K562 (cell line): ENCODE data around the gene ATAD5. TPM values are rescaled to one million over a fixed set of nuclear protein-coding genes. Genes with fewer than 3 reads are reported as not detected.

Source experiments
- ATAC-seq: fragments of 200-7000 bp; cut with Tn5 transposase; 3 replicates; pipeline ENCODE4 v1.9.1; 2020; ENCODE audit warnings: moderate library complexity
- BruUV-seq: library from RNA; stranded (reverse); fragments of 400-500 nt; replicated peaks from 2 replicates; lab custom pipeline; 2021; lab: Mats Ljungman, UMichigan
- CTCF ChIA-PET: fragments of 300-600 bp; formaldehyde crosslinking; extraction: SDS; loops from one replicate; lab custom pipeline; 2021; ENCODE audit warnings: low intra/inter-chr PET ratio; lab: Yijun Ruan, JAX
- POLR2A ChIA-PET: fragments of 300-600, 350-650 bp; sonication (Branson Sonifier 250); formaldehyde crosslinking; extraction: SDS; loops from one replicate; lab custom pipeline; 2021; ENCODE audit warnings: antibody characterized with exemption, inconsistent platforms; lab: Yijun Ruan, JAX
- DNase-seq, 4 experiments: peaks; one replicate each; pipeline versions ENCODE4 v3.0.0 to v3.0.0-alpha.2; 2011 to 2018; ENCODE audit warnings: low spot score in 3 of 4, mixed read lengths in 3 of 4; ENCODE audit errors: extremely low read depth in 1 of 4
- FAIRE-seq: peaks from 2 replicates; lab custom pipeline; 2011; peaks lifted over from hg19 to GRCh38; lab: Jason Lieb, UNC
- H2AFZ ChIP-seq: 2 replicates; pipeline ENCODE4 v1.6.0; 2011; ENCODE audit warnings: low read depth, low read length, control low read depth, inconsistent platforms
- H3K27ac ChIP-seq: fragments of 200-600 bp; 3 replicates; pipeline ENCODE4 v1.8.0; 2011; ENCODE audit warnings: low read depth, mild to moderate bottlenecking, control low read depth, inconsistent platforms, low read length, moderate library complexity, mixed read lengths; ENCODE audit errors: extremely low read depth
- H3K27me3 ChIP-seq, 2 experiments: fragments of 300-600 bp in 1 of 2; 2 replicates in 1 of 2; 3 replicates in 1 of 2; pipeline versions ENCODE4 v1.6.0 to v1.8.0; 2011; ENCODE audit warnings: inconsistent platforms in 2 of 2, low read length in 2 of 2, mild to moderate bottlenecking in 1 of 2, mixed read lengths in 1 of 2, moderate library complexity in 1 of 2; ENCODE audit not compliant: control insufficient read depth in 2 of 2, insufficient read depth in 2 of 2
- H3K36me3 ChIP-seq: fragments of 300-600 bp; 3 replicates; pipeline ENCODE4 v1.8.0; 2011; ENCODE audit warnings: mild to moderate bottlenecking, low read length, inconsistent platforms; ENCODE audit not compliant: control insufficient read depth, insufficient read depth
- H3K4me1 ChIP-seq, 2 experiments: fragments of 200-600 bp in 1 of 2; replicated peaks in 1 of 2; 2 replicates in 1 of 2; 3 replicates in 1 of 2; pipeline versions ENCODE4 v1.5.1 to v1.8.0; 2011; ENCODE audit warnings: inconsistent platforms in 2 of 2, low read length in 2 of 2, mild to moderate bottlenecking in 1 of 2, mixed read lengths in 1 of 2, moderate library complexity in 1 of 2; ENCODE audit not compliant: control insufficient read depth in 2 of 2, insufficient read depth in 2 of 2
- H3K4me2 ChIP-seq: 2 replicates; pipeline ENCODE4 v1.6.1; 2011; ENCODE audit warnings: low read length, control low read depth, inconsistent platforms, mixed read lengths; ENCODE audit not compliant: insufficient read depth
- H3K4me3 ChIP-seq: fragments of 200-600 bp; sonication (generic), shearing (Covaris generic); 2 replicates; pipeline ENCODE4 v1.5.1; 2016; ENCODE audit warnings: control low read depth, inconsistent platforms
- H3K79me2 ChIP-seq: fragments of 200-600 bp; 3 replicates; pipeline ENCODE4 v1.8.0; 2011; ENCODE audit warnings: low read length, inconsistent platforms; ENCODE audit not compliant: control insufficient read depth, insufficient read depth
- H3K9ac ChIP-seq, 2 experiments: 2 replicates each; pipeline versions ENCODE4 v1.6.0 to v1.6.1; 2011; ENCODE audit warnings: low read depth in 2 of 2, low read length in 2 of 2, control low read depth in 1 of 2, inconsistent platforms in 1 of 2, mild to moderate bottlenecking in 1 of 2, mixed read lengths in 1 of 2; ENCODE audit not compliant: insufficient read depth in 1 of 2
- H3K9me1 ChIP-seq: one replicate; pipeline ENCODE4 v1.6.0; 2011; ENCODE audit warnings: inconsistent platforms, mild to moderate bottlenecking, low read length, moderate library complexity; ENCODE audit not compliant: control insufficient read depth, insufficient read depth
- H3K9me3 ChIP-seq: replicated peaks from 2 replicates; pipeline ENCODE4 v1.5.1; 2011; ENCODE audit warnings: low read depth, low read length, inconsistent platforms; ENCODE audit not compliant: control insufficient read depth, insufficient read depth
- H4K20me1 ChIP-seq: replicated peaks from 2 replicates; pipeline ENCODE4 v1.6.1; 2011; ENCODE audit warnings: low read length, inconsistent platforms, mixed read lengths; ENCODE audit not compliant: control insufficient read depth, insufficient read depth
- FOXO4 ChIP-seq: fragments of 450-650 bp; formaldehyde crosslinking; IDR thresholded peaks from 2 replicates; pipeline ENCODE4 v1.4.0; 2020; ENCODE audit warnings: mild to moderate bottlenecking, moderate library complexity
- GABPB1 ChIP-seq: sonication (generic); formaldehyde crosslinking; IDR thresholded peaks from 2 replicates; pipeline ENCODE4 v1.8.0; 2022; ENCODE audit warnings: mild to moderate bottlenecking, missing genetic modification reagents
- NR2F6 ChIP-seq: fragments of 450-650 bp; formaldehyde crosslinking; IDR thresholded peaks from 2 replicates; pipeline ENCODE4 v1.4.0; 2020; ENCODE audit warnings: mild to moderate bottlenecking
- PKNOX1 ChIP-seq: fragments of 450-650 bp; IDR thresholded peaks from 2 replicates; pipeline ENCODE4 v1.6.1; 2016
- WGBS: fragments of 100-300 bp; shearing (Covaris generic); methylation state at CpG from one replicate; pipeline ENCODE4 v1.1.6; 2016; ENCODE audit warnings: low coverage, mixed read lengths; ENCODE audit not compliant: insufficient coverage; ENCODE audit errors: missing lambda C conversion rate; 5-methylcytosine and 5-hydroxymethylcytosine counted together
- in situ Hi-C: fragments of 300-500 bp; cut with MboI; formaldehyde crosslinking; loops from 4 replicates; pipeline ENCODE4 v1.15.0; 2018; ENCODE audit warnings: inconsistent platforms, mixed read lengths
- intact Hi-C: fragments of 100-400 bp; cut with micrococcal nuclease; formaldehyde crosslinking; loops from 2 replicates; pipeline ENCODE4 v1.14.2; 2022
- polyA plus RNA-seq, 8 experiments: library from polyadenylated mRNA; depleted of rRNA in 4 of 8; stranded (reverse) in 5 of 8; unstranded in 3 of 8; fragments of >200 nt; fragmentation: Nextera tagmentation in 2 of 8; fragmentation: Illumina TruSeq in 1 of 8; extraction: Ambion mirVana in 2 of 8; extraction: Trizol in 1 of 8; gene quantifications; 2 replicates each; pipeline versions ENCODE4 v1.2.1 to v1.2.3, GENCODE V29; 2011 to 2014; ENCODE audit warnings: inconsistent platforms in 1 of 8, missing spikeins in 1 of 8
- total RNA-seq, 7 experiments: library from RNA; depleted of rRNA in 6 of 7; stranded (reverse); fragments of >200 nt in 6 of 7; fragmentation: Illumina TruSeq in 2 of 7; extraction: Trizol in 2 of 7; gene quantifications; 2 replicates each; pipeline versions ENCODE4 v1.2.1 to v1.2.3, GENCODE V29; 2011 to 2021; ENCODE audit warnings: low replicate concordance in 1 of 7

The ATAD5 gene
- total and polyA plus RNA-seq, 9 of the 15 experiments (the other 6 are each of a cell fraction or from before 2014, with no cell fraction given), result 4.6 to 25.6 (median 19.5) TPM

DNA sequence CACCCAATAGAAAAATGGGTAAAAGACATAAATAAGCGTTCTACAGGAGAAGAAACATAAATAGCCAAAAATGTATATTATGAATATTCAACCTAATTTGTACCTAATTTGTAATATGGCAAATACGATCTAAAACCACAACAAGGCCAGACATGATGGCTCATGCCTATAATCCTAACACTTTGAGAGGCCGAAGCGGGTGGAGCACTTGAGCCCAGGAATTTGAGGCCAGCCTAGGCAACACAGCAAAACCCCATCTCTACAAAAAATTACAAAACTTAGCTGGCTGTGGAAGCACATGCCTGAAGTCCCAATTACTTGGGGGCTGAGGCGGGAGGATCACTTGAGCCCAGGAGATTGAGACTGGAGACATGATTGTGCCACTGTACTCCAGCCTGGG lies 37.4 kb upstream of the ATAD5 start:
- POLR2A ChIA-PET, result no interaction called here
- Histone ChIP-seq H3K4me3 (no peak overlapping the region), H3K9me3 (no peaks in the 10 kb centered on the region), H3K27ac (no peak overlapping the region), H3K4me1 (no peaks in the 10 kb centered on the region), H4K20me1 (no peaks in the 10 kb centered on the region), H2AFZ (no peak overlapping the region), H3K9ac (no peak overlapping the region), H3K36me3 (peaks cover 83% of the 10 kb centered on the region), H3K27me3 (no peaks in the 10 kb centered on the region), H3K79me2 (no peaks in the 10 kb centered on the region), H3K4me2 (no peak overlapping the region), H3K9me1 (no peaks in the 10 kb centered on the region)
- FAIRE-seq, result no peak
- no peak for DNase-seq
- TF ChIP-seq NR2F6 (CRISPR knock-in tag), result no peak
- no peak for TF ChIP-seq FOXO4 (CRISPR knock-in tag)
- TF ChIP-seq PKNOX1, result no peak
- TF ChIP-seq GABPB1 (CRISPR knock-in tag), result no peak
- intact Hi-C loops (no loop called here), in situ Hi-C loops (no loop called here)
- ATAC-seq, result no peak
- BruUV-seq, result no TSS peak
- 93% methylated on average over 5 of the region's 5 CpGs for WGBS
- CTCF ChIA-PET, result interaction anchor here (0.6 kb wide), 1 partner anchor 150 kb away, joined by 3 read pairs; no protein-coding TSS in a partner anchor
